CD4-positive, alpha-beta T cell treated with Interleukin-17A for 4 hours (primary cell): ENCODE measurements around the gene ST6GALNAC4.

ENCODE experiments used
- DNase-seq: peaks from one replicate; pipeline ENCODE4 v3.0.0-alpha.2; 2020; ENCODE audit warnings: mixed read lengths

Gene ST6GALNAC4

GRCh38 chr9:127928676-127929624 lies 12.1 kb upstream of the ST6GALNAC4 start:
- no peak for DNase-seq

GRCh38 chr9:127927988-127928675 lies 11.3 kb upstream of the ST6GALNAC4 start:
- peak; percentile 38 for DNase-seq

- DNase-seq, result peak; percentile 94
These were observed 10.6 kb upstream of the ST6GALNAC4 start for GRCh38 chr9:127927201-127927987.

GRCh38 chr9:127926906-127927200 lies 10.0 kb upstream of the ST6GALNAC4 start:
- peak; percentile 37 for DNase-seq

GRCh38 chr9:127925959-127926905 lies 9.4 kb upstream of the ST6GALNAC4 start:
- no peak for DNase-seq

- DNase-seq, result no peak
These were observed 8.0 kb upstream of the ST6GALNAC4 start for GRCh38 chr9:127924736-127925444.

- DNase-seq, result no peak
These were observed 6.9 kb upstream of the ST6GALNAC4 start for GRCh38 chr9:127923771-127924170.

- DNase-seq, result no peak
These were observed 6.2 kb upstream of the ST6GALNAC4 start for GRCh38 chr9:127923046-127923445.

GRCh38 chr9:127921557-127922120 lies 4.8 kb upstream of the ST6GALNAC4 start:
- peak; percentile 85 for DNase-seq

GRCh38 chr9:127920794-127921193 lies 4.0 kb upstream of the ST6GALNAC4 start:
- no peak for DNase-seq

- DNase-seq, result no peak
These were observed 2.5 kb upstream of the ST6GALNAC4 start for GRCh38 chr9:127919253-127919815.

GRCh38 chr9:127918183-127919107 lies 1.6 kb upstream of the ST6GALNAC4 start:
- peak; percentile 43 for DNase-seq

GRCh38 chr9:127917603-127918002 lies 762 bp upstream of the ST6GALNAC4 start:
- no peak for DNase-seq

- DNase-seq, result no peak
These were observed 781 bp downstream of the ST6GALNAC4 start for GRCh38 chr9:127915801-127916719.

GRCh38 chr9:127915325-127915752 lies 1.5 kb downstream of the ST6GALNAC4 start:
- no peak for DNase-seq

GRCh38 chr9:127913682-127914081 lies 3.2 kb downstream of the ST6GALNAC4 start:
- no peak for DNase-seq

- no peak for DNase-seq
These were observed 4.0 kb downstream of the ST6GALNAC4 start for GRCh38 chr9:127912882-127913281.

GRCh38 chr9:127912296-127912695 lies 4.5 kb downstream of the ST6GALNAC4 start:
- no peak for DNase-seq
